Hematopoietic multipotent progenitor cell treated with erythropoietin and hydrocortisone succinate and interleukin-3 and kit ligand, for 15 days (in vitro differentiated cells): Measurements from ENCODE around the gene BCKDK.
"Not testable (repeated sequence)": the region's sequence is repeated elsewhere in the genome, so short reads cannot be mapped to it uniquely, and the experiment has no call there.

Experiments used
- DNase-seq: peaks from one replicate; pipeline ENCODE4 v3.0.0-alpha.2; 2015; ENCODE audit warnings: low spot score

The BCKDK gene

DNA sequence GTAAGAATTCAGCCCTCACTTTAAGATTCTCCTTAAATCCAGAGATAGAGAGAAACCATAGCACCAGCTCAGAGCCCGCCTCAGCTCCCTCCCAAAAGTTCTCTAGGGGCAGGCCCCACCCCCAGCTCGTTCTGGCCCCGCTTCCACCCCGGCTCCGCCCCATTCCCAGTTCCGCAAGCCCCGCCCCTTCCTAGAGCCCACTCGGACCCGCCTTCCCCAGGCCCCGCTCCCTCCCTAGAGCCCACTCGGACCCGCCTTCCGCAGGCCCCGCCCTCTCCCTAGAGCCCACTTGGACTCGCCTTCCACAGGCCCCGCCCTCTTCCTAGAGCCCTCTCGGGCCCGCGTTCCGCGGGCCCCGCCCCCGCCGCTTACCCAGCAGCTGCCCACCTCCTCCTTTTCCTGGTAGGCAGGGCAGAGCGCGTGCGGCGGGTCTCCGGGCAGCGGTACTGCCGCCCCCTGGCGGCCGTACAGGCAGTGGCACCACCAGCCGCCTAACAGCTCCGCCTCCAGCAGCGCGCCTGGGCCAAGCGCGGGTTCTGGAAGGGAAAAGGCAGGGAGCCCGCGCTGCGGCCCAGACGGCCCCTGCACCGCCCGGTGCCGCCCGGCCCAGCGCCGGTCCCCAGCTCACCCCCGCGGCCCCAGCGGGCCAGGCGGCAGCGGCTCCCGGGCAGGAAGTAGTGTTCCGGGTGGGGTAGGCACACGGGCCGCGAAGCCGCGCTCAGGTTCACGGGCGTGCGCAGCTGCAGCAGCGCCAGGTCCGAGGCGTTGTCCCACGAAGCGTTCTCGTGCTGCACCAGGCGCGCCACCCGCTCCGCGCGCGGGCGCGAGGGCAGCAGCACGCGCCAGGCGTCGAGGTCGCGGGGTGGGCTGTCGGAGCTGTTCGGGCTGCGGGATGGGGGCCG is 34.2 kb downstream of the BCKDK start:
- DNase-seq = peak; percentile 97

DNA sequence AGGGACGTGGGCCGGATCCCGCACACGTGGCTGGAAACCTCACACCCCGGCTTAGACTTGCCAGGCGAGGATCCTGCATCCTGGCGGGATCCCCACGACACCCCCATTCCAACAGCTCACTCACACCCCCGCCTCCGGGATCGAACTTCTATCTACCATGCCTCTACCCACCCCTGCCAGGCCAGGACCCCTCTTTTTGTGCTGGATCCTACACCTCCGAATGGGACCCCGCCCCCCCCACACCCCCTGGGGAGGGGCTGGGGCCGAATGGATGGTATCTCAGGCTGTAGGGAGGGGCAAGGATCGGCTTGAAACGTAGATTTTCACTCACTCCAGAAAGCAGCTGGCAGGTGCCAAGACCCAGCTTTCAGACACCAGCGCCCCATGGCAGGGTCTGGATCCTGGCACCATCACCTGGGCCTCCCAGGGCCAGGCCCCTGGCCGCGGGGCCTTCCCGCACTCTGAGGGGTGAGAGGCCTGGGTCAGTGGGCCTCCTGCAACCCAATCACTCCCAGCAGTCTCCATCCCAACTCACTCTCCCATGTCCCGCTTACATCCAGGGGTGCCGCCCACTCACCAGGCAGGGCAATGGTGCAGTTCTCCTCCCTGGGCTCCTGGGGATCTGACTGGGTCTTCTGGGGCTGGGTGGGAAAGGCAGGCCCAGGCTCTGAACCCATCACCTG is 35.0 kb downstream of the BCKDK start:
- DNase-seq = no peak

DNA sequence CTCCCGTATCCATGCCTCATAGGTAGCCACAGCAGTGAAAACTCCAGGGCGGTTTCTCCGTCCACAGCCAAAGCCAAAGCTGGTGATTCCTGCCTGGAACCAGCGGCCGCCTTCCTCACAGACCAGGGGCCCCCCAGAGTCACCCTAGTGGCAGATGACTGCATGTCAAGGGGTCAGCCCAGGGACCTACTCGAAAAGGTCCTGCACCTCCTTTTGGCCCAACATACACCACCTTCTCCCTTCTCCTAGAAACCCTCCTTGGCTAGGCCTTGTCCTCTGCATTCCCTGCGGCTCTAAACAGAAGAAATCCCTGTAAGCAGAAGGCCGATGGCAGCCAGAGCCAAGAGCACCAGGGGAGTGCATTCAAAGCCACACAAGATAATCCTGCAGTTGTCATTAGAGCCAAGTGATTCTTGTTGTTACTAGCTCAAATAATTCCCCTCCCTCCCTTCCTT is 35.5 kb downstream of the BCKDK start:
- DNase-seq = no peak

DNA sequence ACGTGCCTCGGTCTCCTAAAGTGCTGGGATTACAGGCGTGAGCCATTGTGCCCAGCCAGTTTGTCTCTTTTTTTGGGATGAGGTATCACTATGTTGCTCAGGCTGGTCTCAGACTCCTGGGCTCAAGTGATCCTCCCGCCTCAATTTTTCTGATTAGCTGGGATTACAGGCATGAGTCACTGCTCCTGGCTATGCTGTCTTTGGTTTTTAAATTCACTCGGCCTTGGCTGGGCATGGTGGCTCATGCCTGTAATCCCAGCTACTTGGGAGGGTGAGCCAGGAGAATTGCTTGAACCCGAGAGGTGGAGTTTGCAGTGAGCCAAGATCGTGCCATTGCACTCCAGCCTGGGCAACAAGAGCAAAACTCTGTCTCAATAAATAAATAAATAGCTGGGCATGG is 36.2 kb downstream of the BCKDK start:
- DNase-seq = not testable (repeated sequence)

DNA sequence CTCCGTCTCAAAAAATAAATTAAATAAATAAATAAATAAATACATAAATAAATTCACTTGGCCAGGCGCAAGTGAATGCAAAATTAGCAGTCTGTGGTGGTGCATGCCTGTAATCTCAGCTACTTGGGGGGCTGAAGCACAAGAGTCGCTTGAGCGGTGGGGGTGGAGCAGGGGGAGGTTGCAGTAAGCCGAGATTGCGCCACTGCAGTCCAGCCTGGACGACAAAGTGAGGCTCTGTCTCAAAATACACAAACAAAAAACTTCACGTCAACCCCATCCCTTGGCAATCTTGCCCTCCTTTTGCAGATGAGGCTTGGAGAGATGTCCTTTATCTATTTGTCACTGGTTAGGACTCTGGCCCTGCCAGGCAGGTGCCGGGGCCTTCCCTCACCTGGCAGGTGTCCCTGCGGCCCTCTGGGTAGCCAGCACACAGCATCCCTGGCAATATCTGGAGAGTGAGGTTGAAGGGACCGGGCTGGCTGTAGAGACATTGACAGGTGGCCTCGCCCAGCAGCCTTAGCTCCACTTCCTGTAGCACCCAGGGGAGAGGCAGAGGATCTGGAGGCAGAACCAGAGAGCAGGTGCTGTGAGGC is 37.3 kb downstream of the BCKDK start:
- DNase-seq = no peak

DNA sequence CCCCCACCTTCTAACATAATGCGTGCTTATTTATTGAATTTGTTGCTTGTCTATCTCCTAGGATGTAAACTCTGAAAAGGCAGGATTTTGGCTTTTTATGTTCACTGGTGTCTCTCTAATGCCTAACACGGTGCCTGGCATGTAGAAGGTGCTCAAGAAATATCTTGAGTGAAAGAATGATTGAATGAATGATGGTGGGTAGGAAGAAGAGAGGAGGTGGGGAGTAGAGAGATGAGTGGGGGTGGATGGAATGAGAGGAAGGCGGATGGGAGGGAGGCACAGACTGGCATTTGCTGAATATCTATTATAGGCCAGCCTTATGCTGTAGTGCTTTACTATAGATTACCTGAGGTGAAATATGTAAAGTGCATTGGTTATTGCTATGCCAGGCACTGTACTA is 39.4 kb downstream of the BCKDK start:
- DNase-seq = no peak

DNA sequence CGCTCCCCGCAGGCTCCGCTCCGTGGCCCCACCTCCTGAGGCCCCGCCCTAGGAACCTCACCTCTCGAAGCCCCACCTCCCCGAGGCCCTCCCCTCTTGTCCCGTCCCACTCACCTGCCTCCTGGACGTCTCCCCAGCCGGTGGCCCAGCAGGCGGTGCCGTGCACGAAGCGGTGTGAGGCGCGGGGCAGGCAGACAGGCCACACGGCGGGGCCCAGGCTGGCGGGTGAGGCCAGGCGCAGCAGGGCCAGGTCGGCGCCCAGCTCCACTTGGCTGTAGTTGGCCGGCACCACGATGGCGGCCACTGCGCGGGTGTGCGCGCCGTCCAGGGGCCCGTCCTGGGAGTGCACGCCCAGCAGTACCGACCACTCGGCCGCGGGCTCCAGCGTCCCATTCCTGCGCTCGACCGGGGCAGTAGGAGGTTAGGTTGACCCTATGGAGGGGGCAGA is 40.1 kb downstream of the BCKDK start:
- no peak for DNase-seq

DNA sequence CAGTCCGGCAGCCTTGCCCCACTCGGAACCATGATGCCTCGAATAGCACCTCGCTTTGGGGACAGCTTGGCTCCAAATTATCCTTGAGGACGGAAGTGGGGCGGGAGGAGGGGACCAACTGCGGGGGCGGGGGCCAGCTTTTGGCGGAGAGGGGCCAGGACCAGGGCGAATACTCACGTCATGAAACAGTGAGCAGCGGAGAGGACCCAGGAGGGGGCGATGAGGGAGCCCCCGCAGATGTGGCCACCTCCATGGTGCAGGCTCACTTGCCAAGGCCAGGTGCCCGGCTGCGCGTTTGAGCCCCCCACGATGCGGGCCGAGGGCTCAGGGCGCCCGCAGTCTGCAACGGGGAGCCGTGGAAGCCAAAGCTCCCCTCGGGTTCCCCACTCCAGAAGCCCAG is 40.7 kb downstream of the BCKDK start:
- DNase-seq = no peak

DNA sequence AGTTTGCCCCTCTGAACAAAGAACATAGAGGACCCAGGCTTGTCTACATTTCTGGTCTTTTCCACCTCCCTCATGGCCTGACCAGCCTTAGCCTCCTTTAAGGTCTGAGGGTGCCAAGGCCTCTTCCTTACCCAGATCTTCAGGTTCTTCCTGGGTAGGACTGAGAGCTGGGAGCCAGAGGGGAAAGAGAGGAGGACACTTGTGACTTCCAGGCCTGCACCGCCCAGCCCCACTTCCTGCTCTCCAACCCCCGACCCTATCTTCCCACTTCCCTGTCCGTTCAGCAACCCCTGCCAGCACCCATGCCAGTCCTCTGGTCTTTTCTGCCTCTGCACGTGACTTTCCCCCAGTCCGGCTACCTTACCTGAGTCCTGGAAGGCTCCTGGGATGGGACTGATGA is 41.1 kb downstream of the BCKDK start:
- DNase-seq = no peak

DNA sequence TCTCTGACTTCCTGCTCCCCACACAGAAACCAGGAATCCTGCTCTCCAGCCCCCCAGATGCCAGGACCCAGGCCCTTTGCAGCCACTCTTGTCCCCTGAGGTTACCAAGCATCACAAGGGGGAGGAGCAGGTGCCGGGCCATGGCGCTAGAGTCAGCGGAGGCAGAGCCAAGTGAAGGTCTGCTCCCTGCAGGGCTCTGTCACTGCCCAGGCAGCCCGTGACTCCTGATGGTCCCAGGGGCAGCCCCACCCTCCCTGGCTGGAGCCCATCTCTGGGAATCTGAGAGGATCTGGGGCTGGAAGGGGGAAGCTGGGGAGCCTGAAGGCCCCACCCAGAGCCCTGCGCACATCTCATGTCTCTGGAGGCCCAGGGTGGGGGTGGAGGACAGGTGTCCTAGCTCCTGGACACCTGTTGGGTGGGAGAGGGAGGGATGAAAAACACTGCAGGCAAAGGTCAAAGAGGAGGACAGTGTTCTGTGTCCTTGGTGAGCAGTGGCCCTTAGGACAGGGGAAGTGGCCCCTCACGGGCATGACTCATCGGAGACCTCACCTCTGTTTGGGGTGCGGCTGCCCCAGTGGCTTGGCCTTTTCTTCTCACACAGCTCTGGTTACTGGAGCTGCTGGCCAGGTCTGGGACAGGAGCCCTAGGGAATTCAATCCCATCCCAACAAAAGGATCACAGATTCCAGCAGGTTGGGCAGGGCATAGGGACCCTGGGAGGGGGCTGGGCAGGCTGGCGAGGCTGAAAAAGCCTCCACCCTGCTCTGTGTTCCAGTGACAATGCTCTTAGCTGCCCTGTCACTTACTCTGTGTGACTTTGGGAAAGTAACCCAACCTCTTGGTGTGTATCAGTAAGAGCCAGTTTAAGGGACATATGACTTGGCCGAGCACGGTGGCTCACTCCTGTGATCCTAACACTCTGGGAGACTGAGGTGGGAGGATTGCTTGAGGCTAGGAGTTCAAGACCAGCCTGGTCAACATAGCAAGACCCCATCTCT is 42.0 kb downstream of the BCKDK start, which contains the start of gene PRSS36:
Gene PRSS36 (minus strand): TSS at position 173 of the 997 bp plus-strand sequence. CDS start 31 bp downstream, at position 142.
- DNase-seq = no peak

DNA sequence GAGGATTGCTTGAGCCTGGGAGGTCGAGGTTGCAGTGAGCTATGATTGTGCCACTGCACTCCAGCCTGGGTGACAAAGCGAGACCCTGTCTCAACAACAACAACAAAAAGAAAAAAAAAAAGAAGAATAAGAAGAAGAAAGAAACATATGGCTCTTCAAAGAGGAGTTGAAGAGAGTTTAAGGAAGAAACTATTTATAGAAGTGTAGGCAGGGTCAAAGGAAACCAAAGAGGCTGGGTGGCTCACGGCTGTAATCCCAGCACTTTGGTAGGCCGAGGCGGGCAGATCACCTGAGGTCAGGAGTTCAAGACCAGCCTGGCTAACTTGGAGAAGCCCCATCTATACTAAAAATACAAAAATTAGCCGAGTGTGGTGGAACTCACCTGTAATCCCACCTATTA is 42.8 kb downstream of the BCKDK start:
- DNase-seq = not testable (repeated sequence)

DNA sequence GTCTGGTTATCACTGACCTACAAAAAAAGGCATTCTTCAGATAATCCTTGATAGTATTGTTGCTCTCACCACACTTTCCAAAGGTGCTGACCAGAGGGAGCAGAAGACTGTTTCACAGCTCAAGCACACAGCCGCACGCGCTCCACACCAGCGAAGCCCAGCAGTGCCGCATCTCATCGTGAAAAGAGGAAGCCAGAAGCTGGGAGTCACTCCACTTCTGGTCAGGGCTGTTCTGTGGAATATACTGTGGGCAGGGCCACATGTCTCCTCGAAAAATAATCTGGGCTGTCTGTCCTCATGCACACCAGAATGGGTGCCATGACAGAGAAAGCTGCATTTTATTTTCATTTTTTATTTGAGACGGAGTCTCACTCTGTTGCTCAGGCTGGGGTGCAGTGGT is 49.0 kb downstream of the BCKDK start:
- no peak for DNase-seq
